Endothelial cell of umbilical vein (primary cell): ENCODE measurements around the gene SLC12A7. TPM values are rescaled to one million over a fixed set of nuclear protein-coding genes. Genes with fewer than 3 reads are reported as not detected.

ENCODE experiments used
- BruUV-seq: library from RNA; stranded (reverse); fragments of 400-500 nt; replicated peaks from 2 replicates; lab custom pipeline; 2021; lab: Mats Ljungman, UMichigan
- CTCF ChIA-PET: fragments of 300-600, 350-600 bp; sonication (Branson Sonifier 250); formaldehyde crosslinking; loops from one replicate; lab custom pipeline; 2021; ENCODE audit warnings: antibody characterized with exemption, inconsistent platforms; lab: Charles Lee
- POLR2A ChIA-PET: fragments of 300-600, 350-600 bp; sonication (Branson Sonifier 250); formaldehyde crosslinking; loops from one replicate; lab custom pipeline; 2021; ENCODE audit warnings: antibody characterized with exemption, inconsistent platforms; lab: Charles Lee
- DNase-seq: peaks from one replicate; pipeline ENCODE4 v3.0.0-alpha.2; 2011; ENCODE audit warnings: low read depth, low spot score
- FAIRE-seq: peaks from 2 replicates; lab custom pipeline; 2011; peaks lifted over from hg19 to GRCh38; lab: Jason Lieb, UNC
- H2AFZ ChIP-seq: 2 replicates; pipeline ENCODE4 v1.6.0; 2012; ENCODE audit warnings: low read depth, low read length, control low read depth, inconsistent platforms
- H3K27ac ChIP-seq: 2 replicates; pipeline ENCODE4 v1.5.1; 2011; ENCODE audit warnings: low read depth, mild to moderate bottlenecking, control low read depth, low read length, moderate library complexity; ENCODE audit not compliant: insufficient read depth
- H3K27me3 ChIP-seq, 2 experiments: 2 replicates each; pipeline versions ENCODE4 v1.6.0 to v1.6.1; 2011; ENCODE audit warnings: low read length in 2 of 2, mixed read lengths in 1 of 2; ENCODE audit not compliant: control insufficient read depth in 2 of 2, insufficient read depth in 2 of 2
- H3K36me3 ChIP-seq, 2 experiments: 2 replicates in 1 of 2; 3 replicates in 1 of 2; pipeline ENCODE4 v1.5.1; 2011; ENCODE audit warnings: low read length in 2 of 2, mild to moderate bottlenecking in 1 of 2, moderate library complexity in 1 of 2; ENCODE audit not compliant: control insufficient read depth in 2 of 2, insufficient read depth in 2 of 2; ENCODE audit errors: extremely low read depth in 1 of 2
- H3K4me1 ChIP-seq: 3 replicates; pipeline ENCODE4 v1.5.1; 2011; ENCODE audit warnings: mild to moderate bottlenecking, low read length; ENCODE audit not compliant: control insufficient read depth, insufficient read depth; ENCODE audit errors: extremely low read depth
- H3K4me2 ChIP-seq: 2 replicates; pipeline ENCODE4 v1.6.1; 2011; ENCODE audit warnings: low read length, control low read depth, mixed read lengths; ENCODE audit not compliant: insufficient read depth
- H3K4me3 ChIP-seq, 3 experiments: fragments of 200-600 bp in 1 of 3; sonication (generic), shearing (Covaris generic) in 1 of 3; replicated peaks in 1 of 3; 2 replicates each; pipeline ENCODE4 v1.5.1; 2011 to 2016; ENCODE audit warnings: control low read depth in 3 of 3, low read length in 3 of 3, mild to moderate bottlenecking in 2 of 3, inconsistent platforms in 1 of 3, low read depth in 1 of 3, moderate library complexity in 1 of 3; ENCODE audit not compliant: insufficient read depth in 1 of 3
- H3K79me2 ChIP-seq: 2 replicates; pipeline ENCODE4 v1.6.0; 2012; ENCODE audit warnings: low read length, inconsistent platforms; ENCODE audit not compliant: control insufficient read depth, insufficient read depth
- H3K9ac ChIP-seq: replicated peaks from 2 replicates; pipeline ENCODE3; 2011; ENCODE audit warnings: low read length, control low read depth; ENCODE audit not compliant: insufficient read depth; ENCODE audit errors: extremely low read depth
- H3K9me1 ChIP-seq: replicated peaks from 3 replicates; pipeline ENCODE4 v1.6.0; 2011; ENCODE audit warnings: mild to moderate bottlenecking, low read length; ENCODE audit not compliant: control insufficient read depth, insufficient read depth; ENCODE audit errors: extremely low read depth
- H3K9me3 ChIP-seq: replicated peaks from 2 replicates; pipeline ENCODE4 v1.5.1; 2012; ENCODE audit warnings: low read length, inconsistent platforms; ENCODE audit not compliant: control insufficient read depth, insufficient read depth
- H4K20me1 ChIP-seq: replicated peaks from 2 replicates; pipeline ENCODE3; 2011; ENCODE audit warnings: mild to moderate bottlenecking, low read length; ENCODE audit not compliant: control insufficient read depth, insufficient read depth; ENCODE audit errors: extremely low read depth
- EZH2 ChIP-seq: IDR thresholded peaks from 2 replicates; pipeline ENCODE4 v1.6.1; 2012; ENCODE audit warnings: borderline replicate concordance, low read depth, mild to moderate bottlenecking, moderate library complexity, low read length, inconsistent platforms; ENCODE audit not compliant: severe bottlenecking
- FOS ChIP-seq: IDR thresholded peaks from 2 replicates; pipeline ENCODE4 v1.6.1; 2011; ENCODE audit warnings: mild to moderate bottlenecking, low read length, moderate library complexity, borderline replicate concordance; ENCODE audit not compliant: insufficient read depth
- GATA2 ChIP-seq: IDR thresholded peaks from 2 replicates; pipeline ENCODE4 v1.7.0; 2011; ENCODE audit warnings: low read depth, mild to moderate bottlenecking, moderate library complexity, mixed read lengths, low read length; ENCODE audit not compliant: insufficient read length, insufficient read depth
- JUN ChIP-seq: IDR thresholded peaks from 2 replicates; pipeline ENCODE4 v1.6.1; 2011; ENCODE audit warnings: borderline replicate concordance, low read depth; ENCODE audit not compliant: insufficient read length, insufficient read depth
- MYC ChIP-seq: IDR thresholded peaks from one replicate; pipeline ENCODE4 v1.6.1; 2011; ENCODE audit warnings: mild to moderate bottlenecking, low read depth, low read length
- POLR2A ChIP-seq: IDR thresholded peaks from 2 replicates; pipeline ENCODE4 v1.6.1; 2012; ENCODE audit warnings: low read depth, mild to moderate bottlenecking, control low read depth, low read length
- POLR2AphosphoS5 ChIP-seq: IDR thresholded peaks from 2 replicates; pipeline ENCODE4 v1.6.1; 2012; ENCODE audit warnings: low read depth, mild to moderate bottlenecking, control low read depth, low read length, moderate library complexity; ENCODE audit not compliant: insufficient read depth
- dilution Hi-C: fragments of 300-500 bp; cut with MboI; formaldehyde crosslinking; loops from one replicate; pipeline ENCODE4 v1.15.0; 2019; ENCODE audit warnings: low sequenced_read_pairs; ENCODE audit not compliant: extremely low pct_ligation_motif_present
- intact Hi-C: fragments of 100-400 bp; cut with micrococcal nuclease; formaldehyde crosslinking; loops from one replicate; pipeline ENCODE4 v1.10.0; 2022
- polyA plus RNA-seq, 4 experiments: library from polyadenylated mRNA; depleted of rRNA in 3 of 4; stranded (reverse) in 3 of 4; unstranded in 1 of 4; fragments of >200 nt; gene quantifications; 2 replicates each; pipeline versions ENCODE4 v1.2.1 to v1.2.3, GENCODE V29; 2011 to 2012; ENCODE audit warnings: missing spikeins in 1 of 4
- total RNA-seq: library from RNA; stranded (reverse); gene quantifications from 2 replicates; pipeline ENCODE4 v1.2.3, GENCODE V29; 2021
- TF ChIP-seq, protein P1 (sequence below): IDR thresholded peaks from 2 replicates; pipeline ENCODE4 v1.6.1; 2011; ENCODE audit not compliant: insufficient read depth, insufficient read length
- TF ChIP-seq, protein P2 (sequence below), 2 donors: IDR thresholded peaks; 1 replicate in 1 of 2; 2 replicates in 1 of 2; pipeline ENCODE4 v1.5.1; 2011; ENCODE audit warnings: low read length in 2 of 2, mild to moderate bottlenecking in 2 of 2, moderate library complexity in 2 of 2, control low read depth in 1 of 2, inconsistent platforms in 1 of 2, low read depth in 1 of 2; ENCODE audit not compliant: insufficient read depth in 1 of 2; ENCODE audit errors: extremely low read depth in 1 of 2

Gene SLC12A7
- total and polyA plus RNA-seq, 2 donors (not counting 3 experiments of a cell fraction or from before 2014, with no cell fraction given): 16.4 to 38.8 TPM

DNA sequence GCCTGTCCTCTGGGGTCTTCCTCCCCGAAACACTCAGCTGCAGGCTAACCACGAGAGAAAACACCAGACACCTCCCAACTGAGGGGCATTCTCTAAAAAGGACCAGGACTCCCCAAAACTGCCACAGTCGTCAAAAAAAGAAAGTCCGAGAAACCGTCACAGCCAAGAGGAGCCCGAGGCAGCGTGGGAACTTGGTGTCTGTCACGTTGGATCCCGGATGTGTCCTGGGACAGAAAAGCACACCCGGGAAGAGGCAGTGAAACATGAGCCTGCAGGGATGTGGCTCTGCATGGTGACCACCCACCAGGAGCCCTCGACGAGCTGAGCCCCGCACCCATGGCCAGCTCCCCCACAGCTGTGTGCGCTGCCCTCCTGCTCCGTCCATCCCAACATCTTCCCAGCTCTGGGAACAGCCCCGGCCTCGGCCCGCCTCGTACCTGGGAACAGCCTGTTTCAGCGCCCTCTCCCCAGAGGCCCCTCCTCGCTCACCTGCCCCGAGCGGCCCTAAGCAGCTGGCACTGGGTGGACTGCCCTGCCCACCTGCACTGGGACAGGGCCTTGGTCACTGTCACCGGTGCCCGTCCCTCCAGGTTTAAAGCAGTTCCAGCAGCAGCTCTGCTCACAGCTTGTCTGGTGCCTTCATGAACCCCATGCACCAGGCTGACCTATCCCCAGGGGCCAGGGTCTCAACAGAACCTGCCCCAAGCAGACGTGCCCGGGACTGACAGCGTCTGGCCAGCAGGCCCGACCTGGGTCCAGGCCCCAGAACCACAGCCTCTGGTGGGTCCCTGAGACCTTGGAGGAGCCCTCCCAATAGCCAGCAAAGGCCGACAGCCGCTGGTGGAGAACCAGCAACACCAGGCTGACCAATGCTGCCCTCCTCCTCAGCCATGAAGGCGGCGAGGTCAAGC is 10.9 kb downstream of the SLC12A7 start:
- FAIRE-seq (no peak), DNase-seq (no peak)
- Histone ChIP-seq H3K9me1 (no peaks in the 10 kb centered on the region), H3K4me2 (no peak overlapping the region), H3K27ac (no peak overlapping the region), H3K36me3 (no peaks in the 10 kb centered on the region), H2AFZ (no peak overlapping the region), H3K9ac (no peak overlapping the region), H3K27me3 (no peaks in the 10 kb centered on the region), H3K9me3 (no peaks in the 10 kb centered on the region), H3K4me3 (no peak overlapping the region), H3K4me1 (peaks cover 5% of the 10 kb centered on the region), H3K79me2 (peaks cover 4% of the 10 kb centered on the region), H4K20me1 (no peaks in the 10 kb centered on the region)
- ChIA-PET POLR2A (no interaction called here), CTCF (no interaction called here)
- dilution Hi-C loops (no loop called here), intact Hi-C loops (no loop called here)
- TF ChIP-seq, protein P1, sequence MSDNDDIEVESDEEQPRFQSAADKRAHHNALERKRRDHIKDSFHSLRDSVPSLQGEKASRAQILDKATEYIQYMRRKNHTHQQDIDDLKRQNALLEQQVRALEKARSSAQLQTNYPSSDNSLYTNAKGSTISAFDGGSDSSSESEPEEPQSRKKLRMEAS: no peak
- no peak for TF ChIP-seq POLR2AphosphoS5
- no peak for TF ChIP-seq GATA2
- TF ChIP-seq, protein P2, sequence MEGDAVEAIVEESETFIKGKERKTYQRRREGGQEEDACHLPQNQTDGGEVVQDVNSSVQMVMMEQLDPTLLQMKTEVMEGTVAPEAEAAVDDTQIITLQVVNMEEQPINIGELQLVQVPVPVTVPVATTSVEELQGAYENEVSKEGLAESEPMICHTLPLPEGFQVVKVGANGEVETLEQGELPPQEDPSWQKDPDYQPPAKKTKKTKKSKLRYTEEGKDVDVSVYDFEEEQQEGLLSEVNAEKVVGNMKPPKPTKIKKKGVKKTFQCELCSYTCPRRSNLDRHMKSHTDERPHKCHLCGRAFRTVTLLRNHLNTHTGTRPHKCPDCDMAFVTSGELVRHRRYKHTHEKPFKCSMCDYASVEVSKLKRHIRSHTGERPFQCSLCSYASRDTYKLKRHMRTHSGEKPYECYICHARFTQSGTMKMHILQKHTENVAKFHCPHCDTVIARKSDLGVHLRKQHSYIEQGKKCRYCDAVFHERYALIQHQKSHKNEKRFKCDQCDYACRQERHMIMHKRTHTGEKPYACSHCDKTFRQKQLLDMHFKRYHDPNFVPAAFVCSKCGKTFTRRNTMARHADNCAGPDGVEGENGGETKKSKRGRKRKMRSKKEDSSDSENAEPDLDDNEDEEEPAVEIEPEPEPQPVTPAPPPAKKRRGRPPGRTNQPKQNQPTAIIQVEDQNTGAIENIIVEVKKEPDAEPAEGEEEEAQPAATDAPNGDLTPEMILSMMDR (IDR thresholded peaks at IDR 0.05; ENCODE audit: extremely low read depth in 1 of 2, insufficient read depth in 1 of 2, low read depth in 1 of 2, low read length in 2 of 2): no peak
- no peak for TF ChIP-seq MYC
- no peak for TF ChIP-seq POLR2A
- no peak for TF ChIP-seq FOS
- no peak for TF ChIP-seq EZH2
- TF ChIP-seq JUN: no peak
- BruUV-seq: no TSS peak
